Activated CD4-positive, CD25-positive, alpha-beta regulatory T cell treated with anti-CD3 and anti-CD28 coated beads, Interleukin-2, amount 50 U/mL, for 16 hours (primary cell): ENCODE measurements around the gene SLC16A12.
"Not testable (repeated sequence)": the region's sequence is repeated elsewhere in the genome, so short reads cannot be mapped to it uniquely, and the experiment has no call there.

ENCODE experiments used
- DNase-seq: peaks from one replicate; pipeline ENCODE4 v3.0.0-alpha.2; 2020; ENCODE audit warnings: low read depth, low spot score

The SLC16A12 gene

GRCh38 chr10:89549510-89549909 lies 14.1 kb upstream of the SLC16A12 start:
- no peak for DNase-seq

GRCh38 chr10:89548673-89549072 lies 13.3 kb upstream of the SLC16A12 start:
- DNase-seq: no peak

- DNase-seq: no peak
Observed at GRCh38 chr10:89547853-89548513, 12.6 kb upstream of the SLC16A12 start.

GRCh38 chr10:89546651-89547050 lies 11.3 kb upstream of the SLC16A12 start:
- DNase-seq: not testable (repeated sequence)

GRCh38 chr10:89543841-89544240 lies 8.4 kb upstream of the SLC16A12 start:
- no peak for DNase-seq

GRCh38 chr10:89540420-89540949 lies 5.1 kb upstream of the SLC16A12 start:
- DNase-seq: no peak

- no peak for DNase-seq
Observed at GRCh38 chr10:89537364-89537763, 2.0 kb upstream of the SLC16A12 start.

- no peak for DNase-seq
Observed at GRCh38 chr10:89536013-89536354, 590 bp upstream of the SLC16A12 start.

- no peak for DNase-seq
Observed at GRCh38 chr10:89534826-89535166, 598 bp downstream of the SLC16A12 start.

GRCh38 chr10:89532476-89532875 lies 2.9 kb downstream of the SLC16A12 start:
- DNase-seq: no peak

GRCh38 chr10:89531359-89531758 lies 4.0 kb downstream of the SLC16A12 start:
- DNase-seq: no peak

- not testable (repeated sequence) for DNase-seq
Observed at GRCh38 chr10:89529711-89530110, 5.7 kb downstream of the SLC16A12 start.

GRCh38 chr10:89526358-89526757 lies 9.0 kb downstream of the SLC16A12 start:
- DNase-seq: no peak

GRCh38 chr10:89525556-89525955 lies 9.8 kb downstream of the SLC16A12 start:
- no peak for DNase-seq

GRCh38 chr10:89524279-89524678 lies 11.1 kb downstream of the SLC16A12 start:
- no peak for DNase-seq

GRCh38 chr10:89523274-89523673 lies 12.1 kb downstream of the SLC16A12 start:
- no peak for DNase-seq

GRCh38 chr10:89522463-89522862 lies 12.9 kb downstream of the SLC16A12 start:
- DNase-seq: no peak

- no peak for DNase-seq
Observed at GRCh38 chr10:89521368-89521767, 14.0 kb downstream of the SLC16A12 start.

GRCh38 chr10:89520706-89521105 lies 14.7 kb downstream of the SLC16A12 start:
- no peak for DNase-seq

GRCh38 chr10:89518876-89519842 lies 16.2 kb downstream of the SLC16A12 start:
- no peak for DNase-seq

GRCh38 chr10:89518108-89518507 lies 17.3 kb downstream of the SLC16A12 start:
- no peak for DNase-seq

GRCh38 chr10:89516149-89516832 lies 19.1 kb downstream of the SLC16A12 start:
- no peak for DNase-seq
